Endodermal cell (in vitro differentiated cells): ENCODE data around the gene TRIM42. TPM values are rescaled to one million over a fixed set of nuclear protein-coding genes. Genes with fewer than 3 reads are reported as not detected.

Experiments
- DNase-seq: peaks from one replicate; pipeline ENCODE4 v3.0.0-alpha.2; 2017
- H3K27ac ChIP-seq: 2 replicates; pipeline ENCODE4 v1.5.1; 2013; ENCODE audit warnings: mild to moderate bottlenecking, low read depth, low read length, moderate library complexity
- H3K27me3 ChIP-seq: 2 replicates; pipeline ENCODE4 v1.6.1; 2013; ENCODE audit warnings: mild to moderate bottlenecking, low read length, moderate library complexity; ENCODE audit not compliant: insufficient read depth, control insufficient read depth, poor library complexity, severe bottlenecking
- H3K36me3 ChIP-seq: 2 replicates; pipeline ENCODE4 v1.7.0; 2013; ENCODE audit warnings: mild to moderate bottlenecking, low read length, moderate library complexity; ENCODE audit not compliant: control insufficient read depth, insufficient read depth
- H3K4me1 ChIP-seq: one replicate; pipeline ENCODE4 v1.7.0; 2013; ENCODE audit warnings: low read length; ENCODE audit not compliant: control insufficient read depth, insufficient read depth
- H3K4me3 ChIP-seq: 2 replicates; pipeline ENCODE4 v1.5.1; 2013; ENCODE audit warnings: mild to moderate bottlenecking, low read length, moderate library complexity
- H3K9ac ChIP-seq: 2 replicates; pipeline ENCODE4 v1.6.1; 2013; ENCODE audit warnings: mild to moderate bottlenecking, low read length, moderate library complexity; ENCODE audit not compliant: poor library complexity, severe bottlenecking; ENCODE audit errors: extremely low read depth
- H3K9me3 ChIP-seq: 2 replicates; pipeline ENCODE4 v1.6.1; 2013; ENCODE audit warnings: mild to moderate bottlenecking, low read length, moderate library complexity; ENCODE audit not compliant: control insufficient read depth
- H3K27ac Mint-ChIP-seq: 2 replicates; pipeline ENCODE4 v1.8.0; 2020; ENCODE audit warnings: mixed read lengths
- H3K27me3 Mint-ChIP-seq: 2 replicates; pipeline ENCODE4 v1.8.0; 2021; ENCODE audit warnings: mild to moderate bottlenecking, mixed read lengths; ENCODE audit not compliant: insufficient read depth
- H3K36me3 Mint-ChIP-seq: 2 replicates; pipeline ENCODE4 v1.8.0; 2020; ENCODE audit warnings: low read depth, mixed read lengths
- H3K4me1 Mint-ChIP-seq: 2 replicates; pipeline ENCODE4 v1.8.0; 2020; ENCODE audit warnings: mixed read lengths
- H3K4me3 Mint-ChIP-seq: 2 replicates; pipeline ENCODE4 v1.8.0; 2020; ENCODE audit warnings: mild to moderate bottlenecking, moderate library complexity, mixed read lengths
- H3K9me3 Mint-ChIP-seq: 2 replicates; pipeline ENCODE4 v1.8.0; 2020; ENCODE audit warnings: mild to moderate bottlenecking, mixed read lengths
- CTCF ChIP-seq: fragments of 200-600 bp; sonication (generic); conservative IDR thresholded peaks from 2 replicates; pipeline ENCODE4 v1.5.0; 2021; ENCODE audit warnings: antibody characterized with exemption, mild to moderate bottlenecking
- WGBS, 2 experiments: methylation state at CpG; one replicate each; pipeline versions ENCODE4 v1.1.5 to v1.1.7; 2013; ENCODE audit warnings: missing lambda C conversion rate in 2 of 2, mixed read lengths in 1 of 2; ENCODE audit not compliant: insufficient coverage in 1 of 2, insufficient read length in 1 of 2; 5-methylcytosine and 5-hydroxymethylcytosine counted together
- long read RNA-seq, 4 experiments: library from polyadenylated mRNA in 2 of 4; library from RNA in 1 of 4; library from capped mRNA in 1 of 4; stranded (forward) in 3 of 4; unstranded in 1 of 4; transcript quantifications; one replicate each; pipeline ENCODE4 v2.0.0, GENCODE V29; 2020 to 2021; ENCODE audit warnings: inconsistent platforms in 1 of 4
- polyA plus RNA-seq, 2 experiments: library from polyadenylated mRNA; stranded (reverse); fragments of 50-300 nt; gene quantifications; one replicate each; pipeline ENCODE4 v1.2.3, GENCODE V29; 2013
- total RNA-seq, 2 donors: library from RNA; stranded (reverse); fragmentation: NEBNext Ultra II Directional in 1 of 2; extraction: Animal tissue kit (Norgen Biotek cat#: 25700) in 1 of 2; gene quantifications; 2 replicates in 1 of 2; 3 replicates in 1 of 2; pipeline ENCODE4 v1.2.1, GENCODE V29; 2021

Gene TRIM42
- not detected for total RNA-seq
- polyA plus RNA-seq (2013, experiment 1 of 2): not detected
- polyA plus RNA-seq (2013, experiment 2 of 2): not detected
- long read RNA-seq, experiment 1: 0 reads
- long read RNA-seq, experiment 2: 0 reads
- long read RNA-seq, experiment 3: 0 reads
- long read RNA-seq, experiment 4: 0 reads

DNA sequence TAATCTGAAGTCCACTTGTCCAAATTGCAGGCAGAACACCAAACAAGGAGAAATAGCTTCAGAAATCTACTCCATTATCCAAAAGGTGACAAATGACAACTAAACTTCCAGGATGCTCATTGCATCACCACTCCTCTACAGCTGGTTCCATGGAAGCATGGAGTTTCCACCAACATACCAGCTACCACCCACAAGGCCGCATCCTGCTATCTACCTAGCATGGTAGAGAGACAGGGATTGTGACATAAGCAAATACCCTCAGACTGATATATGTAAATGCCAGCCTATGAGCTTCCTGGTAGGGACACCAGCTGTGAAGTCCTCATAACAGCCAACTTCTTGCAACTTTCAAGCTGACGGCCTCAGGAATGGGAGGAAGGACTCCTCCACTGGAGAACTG, at the start of gene TRIM42:
Gene TRIM42, plus strand, starts transcription at position 301 of the 400 bp plus-strand sequence. CDS start 166 bp downstream, outside the sequence.
- H3K27ac Mint-ChIP-seq: no peak within 1 kb of the TSS
- Histone ChIP-seq H3K36me3 (no peaks in the 10 kb centered on the region), H3K4me3 (no peak within 1 kb of the TSS), H3K27ac (no peak within 1 kb of the TSS), H3K9ac (no peak within 1 kb of the TSS), H3K9me3 (no peaks in the 10 kb centered on the region), H3K27me3 (no peaks in the 10 kb centered on the region), H3K4me1 (no peaks in the 10 kb centered on the region)
- no peaks in the 10 kb centered on the region for H3K36me3 Mint-ChIP-seq
- no peaks in the 10 kb centered on the region for H3K27me3 Mint-ChIP-seq
- no peaks in the 10 kb centered on the region for H3K4me1 Mint-ChIP-seq
- no peak for DNase-seq
- TF ChIP-seq CTCF: no peak
- H3K4me3 Mint-ChIP-seq: no peak within 1 kb of the TSS
- WGBS, 2 experiments: 96 to 100% methylated on average over 1 to 2 of the region's 2 CpGs
- H3K9me3 Mint-ChIP-seq: peaks cover 4% of the 10 kb centered on the region

GRCh38 chr3:140628606-140629005, 49.3 kb upstream of the TRIM42 start:
- H3K4me1 Mint-ChIP-seq: peaks cover 16% of the 10 kb centered on the region
- H3K27ac Mint-ChIP-seq: no peak overlapping the region
- Histone ChIP-seq H3K9me3 (no peaks in the 10 kb centered on the region), H3K9ac (no peak overlapping the region), H3K27me3 (no peaks in the 10 kb centered on the region), H3K27ac (no peak overlapping the region), H3K4me1 (peaks cover 4% of the 10 kb centered on the region), H3K4me3 (no peak overlapping the region), H3K36me3 (no peaks in the 10 kb centered on the region)
- DNase-seq: no peak
- H3K36me3 Mint-ChIP-seq: no peaks in the 10 kb centered on the region
- TF ChIP-seq CTCF: no peak
- WGBS, 2 experiments: 62 to 68% methylated on average over 4 of the region's 4 CpGs
- no peak overlapping the region for H3K4me3 Mint-ChIP-seq
- no peaks in the 10 kb centered on the region for H3K27me3 Mint-ChIP-seq
- no peaks in the 10 kb centered on the region for H3K9me3 Mint-ChIP-seq

DNA sequence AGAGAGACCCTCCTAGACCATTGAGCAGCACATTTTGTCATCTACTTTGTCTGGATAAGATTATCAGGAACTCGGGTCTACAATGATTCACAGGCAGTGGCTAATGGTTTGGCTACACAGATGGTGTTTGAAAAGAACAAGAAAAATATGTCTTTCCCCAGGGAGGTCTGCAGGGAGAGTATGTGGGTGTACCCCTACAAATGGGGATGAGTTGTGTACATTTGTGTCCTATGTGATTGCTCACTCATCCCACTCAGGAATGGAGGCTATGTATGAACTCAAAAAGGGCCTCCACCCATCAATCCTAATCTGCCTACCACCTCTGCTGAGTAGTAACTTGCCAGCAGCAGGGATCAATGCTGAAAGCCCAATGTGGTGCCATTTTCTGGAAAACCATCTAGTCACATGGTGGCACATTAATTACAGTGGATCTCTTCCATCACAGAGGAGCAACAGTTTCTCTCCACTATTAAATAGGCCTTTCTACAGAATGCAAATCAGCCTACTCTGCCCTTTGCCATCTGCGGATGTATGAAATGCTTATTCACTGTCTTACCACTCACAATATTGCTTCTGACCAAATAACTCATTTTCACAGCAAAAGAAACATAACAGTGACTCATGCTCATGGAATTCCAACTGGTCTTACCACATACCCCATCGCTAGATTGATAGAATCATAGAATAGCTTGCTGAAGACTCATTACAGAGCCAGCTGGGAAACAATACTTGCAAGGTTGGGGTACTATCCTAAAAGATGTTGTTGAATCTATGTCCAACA, 48.3 kb upstream of the TRIM42 start:
- no peak overlapping the region for H3K4me3 ChIP-seq
- no peaks in the 10 kb centered on the region for H3K36me3 ChIP-seq
- Mint-ChIP-seq H3K4me3 (no peak overlapping the region), H3K36me3 (no peaks in the 10 kb centered on the region), H3K4me1 (peaks cover 16% of the 10 kb centered on the region), H3K27me3 (no peaks in the 10 kb centered on the region), H3K27ac (no peak overlapping the region), H3K9me3 (no peaks in the 10 kb centered on the region)
- H3K27ac ChIP-seq: no peak overlapping the region
- no peak for TF ChIP-seq CTCF
- H3K27me3 ChIP-seq: no peaks in the 10 kb centered on the region
- DNase-seq: no peak
- H3K4me1 ChIP-seq: peaks cover 4% of the 10 kb centered on the region
- H3K9ac ChIP-seq: no peak overlapping the region
- H3K9me3 ChIP-seq: no peaks in the 10 kb centered on the region
- 86 to 92% methylated on average over 3 of the region's 3 CpGs for WGBS, 2 experiments
